Measurements from ENCODE around the gene MYOCD. TPM values are rescaled to one million over a fixed set of nuclear protein-coding genes. Genes with fewer than 3 reads are reported as not detected.

MYOCD gene
- total RNA-seq, 1 experiment from 2014 or later, result 1.2 TPM

DNA sequence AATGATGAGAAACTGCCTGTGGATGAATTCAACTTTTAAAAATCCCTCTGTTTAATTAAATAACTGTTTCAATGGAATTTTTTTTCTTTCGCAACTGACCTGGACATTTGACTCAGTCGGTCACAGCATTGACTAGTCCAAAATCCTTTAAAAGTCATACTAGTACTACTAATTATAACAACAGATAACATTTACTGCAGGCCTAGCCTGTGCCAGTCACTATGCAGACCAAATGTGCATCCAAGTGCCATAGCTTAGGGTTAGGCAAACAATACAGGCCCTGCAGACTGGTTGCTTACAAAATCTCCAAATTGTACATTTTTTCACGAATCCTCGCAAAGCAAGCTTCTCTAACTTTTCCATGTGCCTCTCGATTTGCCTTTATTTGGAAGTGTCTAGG is 56.6 kb downstream of the MYOCD start:
- ATAC-seq (no peak), DNase-seq (ENCODE audit: low spot score) (no peak)
- ChIA-PET CTCF (interaction anchor here (1.9 kb wide), 1 partner anchor 20 kb away, joined by 10 read pairs; no protein-coding TSS in a partner anchor), POLR2A (no interaction called here)
- Mint-ChIP-seq H3K27ac (no peak overlapping the region), H3K4me1 (peaks cover 19% of the 10 kb centered on the region), H3K27me3 (ENCODE audit: low read depth) (no peaks in the 10 kb centered on the region), H3K4me3 (no peak overlapping the region), H3K9me3 (peaks cover 6% of the 10 kb centered on the region), H3K36me3 (peaks cover 9% of the 10 kb centered on the region)
- TF ChIP-seq ZBTB21 (CRISPR knock-in tag; IDR thresholded peaks at IDR 0.05; ENCODE audit: borderline replicate concordance) (no peak), IRF2 (CRISPR knock-in tag; IDR thresholded peaks at IDR 0.05; ENCODE audit: borderline replicate concordance, low read depth) (no peak), ZNF416 (CRISPR knock-in tag; IDR thresholded peaks at IDR 0.05) (no peak), CREM (CRISPR knock-in tag; IDR thresholded peaks at IDR 0.05) (no peak), ZNF219 (CRISPR knock-in tag; IDR thresholded peaks at IDR 0.05; ENCODE audit: borderline replicate concordance) (no peak), RORB (CRISPR knock-in tag; IDR thresholded peaks at IDR 0.05) (no peak), GTF2I (CRISPR knock-in tag; conservative IDR thresholded peaks at IDR 0.05) (no peak), EMX1 (CRISPR knock-in tag; IDR thresholded peaks at IDR 0.05) (no peak), NFE2L1 (CRISPR knock-in tag; IDR thresholded peaks at IDR 0.05) (no peak)
- TF ChIP-seq, protein P1, sequence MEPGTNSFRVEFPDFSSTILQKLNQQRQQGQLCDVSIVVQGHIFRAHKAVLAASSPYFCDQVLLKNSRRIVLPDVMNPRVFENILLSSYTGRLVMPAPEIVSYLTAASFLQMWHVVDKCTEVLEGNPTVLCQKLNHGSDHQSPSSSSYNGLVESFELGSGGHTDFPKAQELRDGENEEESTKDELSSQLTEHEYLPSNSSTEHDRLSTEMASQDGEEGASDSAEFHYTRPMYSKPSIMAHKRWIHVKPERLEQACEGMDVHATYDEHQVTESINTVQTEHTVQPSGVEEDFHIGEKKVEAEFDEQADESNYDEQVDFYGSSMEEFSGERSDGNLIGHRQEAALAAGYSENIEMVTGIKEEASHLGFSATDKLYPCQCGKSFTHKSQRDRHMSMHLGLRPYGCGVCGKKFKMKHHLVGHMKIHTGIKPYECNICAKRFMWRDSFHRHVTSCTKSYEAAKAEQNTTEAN (CRISPR knock-in tag; IDR thresholded peaks at IDR 0.05), result no peak

DNA sequence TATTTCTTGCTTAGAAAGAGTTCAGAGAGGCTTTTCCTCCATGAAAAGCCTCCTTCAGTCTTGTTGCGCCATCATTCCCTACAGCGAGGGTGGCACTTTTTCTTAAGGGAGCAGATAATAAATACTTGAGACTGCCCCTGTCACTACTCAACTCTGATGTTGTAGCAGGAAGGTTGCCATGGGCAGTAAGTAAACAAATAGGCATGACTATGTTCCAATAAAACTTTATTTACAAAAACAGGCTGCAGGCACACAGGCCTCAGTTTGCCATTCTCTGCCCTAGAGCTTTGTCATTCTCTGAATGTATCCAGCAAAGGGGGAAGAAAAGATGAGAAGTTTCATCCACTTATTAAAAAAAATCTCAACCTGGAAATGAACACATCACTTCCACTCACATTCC is 60.4 kb downstream of the MYOCD start:
- DNase-seq (ENCODE audit: low spot score) (no peak), ATAC-seq (no peak)
- H3K27me3 Mint-ChIP-seq (ENCODE audit: low read depth), result no peaks in the 10 kb centered on the region
- no peak overlapping the region for H3K4me3 Mint-ChIP-seq
- peaks cover 9% of the 10 kb centered on the region for H3K4me1 Mint-ChIP-seq
- no peaks in the 10 kb centered on the region for H3K36me3 Mint-ChIP-seq
- TF ChIP-seq ELF4 (CRISPR knock-in tag; IDR thresholded peaks at IDR 0.05; ENCODE audit: low read depth) (no peak), TEAD4 (CRISPR knock-in tag; IDR thresholded peaks at IDR 0.05) (no peak)
- TF ChIP-seq, protein P2, sequence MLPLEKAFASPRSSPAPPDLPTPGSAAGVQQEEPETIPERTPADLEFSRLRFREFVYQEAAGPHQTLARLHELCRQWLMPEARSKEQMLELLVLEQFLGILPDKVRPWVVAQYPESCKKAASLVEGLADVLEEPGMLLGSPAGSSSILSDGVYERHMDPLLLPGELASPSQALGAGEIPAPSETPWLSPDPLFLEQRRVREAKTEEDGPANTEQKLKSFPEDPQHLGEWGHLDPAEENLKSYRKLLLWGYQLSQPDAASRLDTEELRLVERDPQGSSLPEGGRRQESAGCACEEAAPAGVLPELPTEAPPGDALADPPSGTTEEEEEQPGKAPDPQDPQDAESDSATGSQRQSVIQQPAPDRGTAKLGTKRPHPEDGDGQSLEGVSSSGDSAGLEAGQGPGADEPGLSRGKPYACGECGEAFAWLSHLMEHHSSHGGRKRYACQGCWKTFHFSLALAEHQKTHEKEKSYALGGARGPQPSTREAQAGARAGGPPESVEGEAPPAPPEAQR (CRISPR knock-in tag; IDR thresholded peaks at IDR 0.05), result no peak
- ChIA-PET POLR2A (interaction anchor here (0.7 kb wide), 1 partner anchor 109 kb away, joined by 3 read pairs; no protein-coding TSS in a partner anchor), CTCF (no interaction called here)
- no peak overlapping the region for H3K27ac Mint-ChIP-seq
- no peaks in the 10 kb centered on the region for H3K9me3 Mint-ChIP-seq

DNA sequence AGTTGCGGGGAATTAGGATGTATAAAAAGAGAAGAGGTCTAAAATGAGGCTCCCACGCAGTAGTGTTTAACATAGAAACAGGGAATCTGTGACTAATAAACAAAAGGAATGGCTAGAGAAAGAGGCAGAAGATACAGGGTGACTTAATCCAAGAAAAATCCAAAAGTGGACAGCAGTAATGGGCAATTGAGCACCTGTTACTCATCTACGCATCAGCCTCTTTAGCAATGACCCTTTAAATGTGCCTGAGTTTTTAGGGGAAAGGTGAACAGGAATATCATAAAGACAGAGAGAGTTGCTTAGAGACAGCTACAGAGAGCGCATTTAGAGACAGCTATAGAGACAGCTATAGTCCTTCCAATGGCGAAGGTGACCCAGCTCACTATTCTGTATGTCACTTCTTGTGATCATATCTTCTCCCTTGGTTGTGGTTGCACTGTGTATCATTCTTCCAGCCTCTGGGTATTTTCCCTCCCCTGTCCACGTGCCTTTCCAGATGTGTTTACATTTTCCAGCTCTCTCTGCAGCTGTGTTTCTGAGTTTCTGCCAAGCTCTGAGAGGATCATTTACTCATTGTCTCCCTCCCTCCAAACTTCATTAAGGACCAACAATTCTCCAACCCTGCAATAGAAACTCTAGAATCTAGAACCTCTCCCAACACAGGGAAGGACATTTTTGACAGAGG is 61.5 kb downstream of the MYOCD start:
- POLR2A ChIA-PET, result no interaction called here
- DNase-seq (ENCODE audit: low spot score), result no peak
- ATAC-seq, result no peak
- no peaks in the 10 kb centered on the region for H3K36me3 Mint-ChIP-seq
- no peaks in the 10 kb centered on the region for H3K27me3 Mint-ChIP-seq (ENCODE audit: low read depth)
- no peak overlapping the region for H3K4me3 Mint-ChIP-seq
- H3K27ac Mint-ChIP-seq, result no peak overlapping the region
- H3K9me3 Mint-ChIP-seq, result no peaks in the 10 kb centered on the region
- TF ChIP-seq MYBL2 (CRISPR knock-in tag; IDR thresholded peaks at IDR 0.05), result no peak
- TF ChIP-seq, protein P3, sequence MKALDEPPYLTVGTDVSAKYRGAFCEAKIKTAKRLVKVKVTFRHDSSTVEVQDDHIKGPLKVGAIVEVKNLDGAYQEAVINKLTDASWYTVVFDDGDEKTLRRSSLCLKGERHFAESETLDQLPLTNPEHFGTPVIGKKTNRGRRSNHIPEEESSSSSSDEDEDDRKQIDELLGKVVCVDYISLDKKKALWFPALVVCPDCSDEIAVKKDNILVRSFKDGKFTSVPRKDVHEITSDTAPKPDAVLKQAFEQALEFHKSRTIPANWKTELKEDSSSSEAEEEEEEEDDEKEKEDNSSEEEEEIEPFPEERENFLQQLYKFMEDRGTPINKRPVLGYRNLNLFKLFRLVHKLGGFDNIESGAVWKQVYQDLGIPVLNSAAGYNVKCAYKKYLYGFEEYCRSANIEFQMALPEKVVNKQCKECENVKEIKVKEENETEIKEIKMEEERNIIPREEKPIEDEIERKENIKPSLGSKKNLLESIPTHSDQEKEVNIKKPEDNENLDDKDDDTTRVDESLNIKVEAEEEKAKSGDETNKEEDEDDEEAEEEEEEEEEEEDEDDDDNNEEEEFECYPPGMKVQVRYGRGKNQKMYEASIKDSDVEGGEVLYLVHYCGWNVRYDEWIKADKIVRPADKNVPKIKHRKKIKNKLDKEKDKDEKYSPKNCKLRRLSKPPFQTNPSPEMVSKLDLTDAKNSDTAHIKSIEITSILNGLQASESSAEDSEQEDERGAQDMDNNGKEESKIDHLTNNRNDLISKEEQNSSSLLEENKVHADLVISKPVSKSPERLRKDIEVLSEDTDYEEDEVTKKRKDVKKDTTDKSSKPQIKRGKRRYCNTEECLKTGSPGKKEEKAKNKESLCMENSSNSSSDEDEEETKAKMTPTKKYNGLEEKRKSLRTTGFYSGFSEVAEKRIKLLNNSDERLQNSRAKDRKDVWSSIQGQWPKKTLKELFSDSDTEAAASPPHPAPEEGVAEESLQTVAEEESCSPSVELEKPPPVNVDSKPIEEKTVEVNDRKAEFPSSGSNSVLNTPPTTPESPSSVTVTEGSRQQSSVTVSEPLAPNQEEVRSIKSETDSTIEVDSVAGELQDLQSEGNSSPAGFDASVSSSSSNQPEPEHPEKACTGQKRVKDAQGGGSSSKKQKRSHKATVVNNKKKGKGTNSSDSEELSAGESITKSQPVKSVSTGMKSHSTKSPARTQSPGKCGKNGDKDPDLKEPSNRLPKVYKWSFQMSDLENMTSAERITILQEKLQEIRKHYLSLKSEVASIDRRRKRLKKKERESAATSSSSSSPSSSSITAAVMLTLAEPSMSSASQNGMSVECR (CRISPR knock-in tag; IDR thresholded peaks at IDR 0.05; ENCODE audit: borderline replicate concordance), result no peak
- CTCF ChIA-PET, result interaction anchor here (1.6 to 2.2 kb wide), 2 partner anchors 15 to 182 kb away, joined by 4 to 11 read pairs; no protein-coding TSS in a partner anchor
- peaks cover 20% of the 10 kb centered on the region for H3K4me1 Mint-ChIP-seq
